GM12872 (cell line): ENCODE results near the gene DPP10.

ENCODE experiments used
- CTCF ChIP-seq: IDR thresholded peaks from 3 replicates; pipeline ENCODE4 v1.5.1; 2011; ENCODE audit warnings: low read depth, mild to moderate bottlenecking, low read length, moderate library complexity; ENCODE audit not compliant: insufficient read depth

DPP10 gene

DNA sequence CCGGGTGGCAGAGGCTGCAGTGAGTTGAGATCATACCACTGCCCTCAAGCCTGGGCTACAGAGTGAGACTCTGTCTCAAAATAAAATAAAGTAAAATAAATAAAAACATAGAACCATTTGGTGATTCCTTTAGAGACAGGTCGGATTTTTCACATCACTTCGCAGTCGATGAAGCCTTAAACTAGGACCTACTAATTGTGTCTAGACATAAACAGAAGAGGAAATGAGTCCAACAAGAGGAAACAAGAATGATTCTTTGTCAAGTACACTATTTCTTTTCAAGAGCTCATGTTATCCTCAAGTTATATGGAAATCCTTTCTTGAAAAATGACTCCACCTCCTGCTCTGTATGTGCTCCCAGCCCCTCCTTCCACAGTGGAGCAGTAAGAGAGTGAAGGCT is 758.9 kb downstream of the DPP10 start:
- no peak for TF ChIP-seq CTCF

DNA sequence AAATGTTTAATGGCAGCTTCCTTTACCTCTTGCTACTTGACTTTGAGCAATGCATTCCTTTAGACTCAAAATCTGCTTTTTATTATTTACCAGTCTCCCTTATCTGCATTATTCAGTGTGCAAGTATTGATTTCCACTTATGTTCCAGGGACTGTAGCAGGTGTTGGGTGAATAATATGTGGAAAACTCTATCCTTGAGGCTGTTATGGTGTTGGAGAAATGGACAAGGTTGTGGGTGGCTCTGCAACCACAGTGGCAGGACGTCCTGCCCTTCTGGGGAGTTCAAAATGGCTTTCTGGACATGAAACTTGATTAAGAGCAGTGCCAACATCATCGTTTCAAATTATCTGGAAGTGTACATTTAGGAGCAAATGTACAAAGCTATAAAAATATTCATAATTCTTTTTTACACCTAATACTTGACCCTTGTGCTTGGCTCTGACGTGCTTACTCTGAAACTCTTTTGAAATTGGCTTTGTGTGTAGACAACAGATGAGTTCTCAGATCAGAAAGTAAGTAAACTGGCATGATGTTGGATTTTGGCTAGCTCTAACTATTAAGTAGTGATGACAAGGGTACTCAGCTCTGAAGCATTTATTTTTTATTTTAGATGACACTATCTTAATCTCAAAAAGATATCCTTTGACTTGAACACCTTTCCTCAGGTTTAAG is 766.2 kb downstream of the DPP10 start:
- TF ChIP-seq CTCF = no peak

GRCh38 chr2:115214050-115214449 is 771.6 kb downstream of the DPP10 start:
- TF ChIP-seq CTCF = no peak

GRCh38 chr2:115219296-115219695 is 776.9 kb downstream of the DPP10 start:
- TF ChIP-seq CTCF = no peak

DNA sequence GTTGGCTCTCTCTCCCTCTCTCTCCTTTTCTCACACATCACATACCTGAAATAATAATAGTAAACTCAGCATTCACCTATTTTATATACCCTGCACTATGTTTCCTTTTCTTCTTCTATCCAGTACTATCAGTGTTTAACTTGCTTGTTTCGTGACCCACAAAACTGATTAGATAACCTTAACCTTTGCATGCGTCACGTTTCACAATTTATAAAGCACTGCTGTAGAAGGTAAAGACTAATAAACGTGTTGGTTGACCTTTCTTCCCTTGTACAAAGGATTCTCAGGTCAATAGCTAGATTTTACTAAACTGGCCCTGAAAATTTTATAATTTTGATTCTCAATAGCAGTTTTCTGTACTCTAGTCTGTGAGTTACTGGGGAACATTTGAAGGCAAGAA is 791.7 kb downstream of the DPP10 start:
- TF ChIP-seq CTCF = no peak

DNA sequence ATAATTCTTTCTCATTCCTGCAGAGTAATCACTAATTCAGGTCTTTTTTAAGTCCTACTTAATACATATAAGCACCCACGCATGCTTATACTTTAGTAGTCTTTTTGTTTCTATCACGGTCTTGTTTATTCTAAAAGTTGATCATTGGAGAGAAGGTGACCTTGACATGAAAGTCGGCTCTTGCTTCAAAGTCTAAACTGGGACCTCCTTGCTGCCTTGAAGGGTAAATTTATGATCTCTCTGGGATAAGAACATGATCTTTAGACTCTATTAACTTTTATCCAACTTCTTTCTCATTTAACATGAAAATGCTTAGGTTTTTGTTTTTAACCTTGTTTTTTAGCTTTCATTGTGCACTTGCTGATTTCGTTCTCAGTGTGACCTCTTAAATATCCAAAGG is 792.3 kb downstream of the DPP10 start:
- TF ChIP-seq CTCF = no peak

GRCh38 chr2:115248066-115248465 is 805.6 kb downstream of the DPP10 start:
- no peak for TF ChIP-seq CTCF
